Upper lobe of left lung (tissue), 6 donors: ENCODE results near the gene EML4. TPM values are rescaled to one million over a fixed set of nuclear protein-coding genes. Genes with fewer than 3 reads are reported as not detected.

Experiments
- ATAC-seq, 2 donors: fragments of 200-7000 bp; cut with Tn5 transposase; one replicate each; pipeline ENCODE4 v1.9.1; 2022; ENCODE audit warnings: mild to moderate bottlenecking in 2 of 2, moderate library complexity in 2 of 2; ENCODE audit not compliant: low FRiP score in 2 of 2
- DNase-seq, 2 donors: peaks; one replicate each; pipeline ENCODE4 v3.0.0-alpha.2; 2019 to 2020
- H3K27ac ChIP-seq, 4 donors: fragments of 200-600 bp; sonication (generic); one replicate each; pipeline ENCODE4 v1.5.1; 2016 to 2019
- H3K27me3 ChIP-seq, 4 donors: fragments of 200-600 bp; sonication (generic); one replicate each; pipeline ENCODE4 v1.5.1; 2017 to 2019
- H3K36me3 ChIP-seq, 4 donors: fragments of 200-600 bp; sonication (generic); one replicate each; pipeline ENCODE4 v1.5.1; 2016 to 2019
- H3K4me1 ChIP-seq, 4 donors: fragments of 200-600 bp; sonication (generic); one replicate each; pipeline ENCODE4 v1.5.1; 2018 to 2019
- H3K4me3 ChIP-seq, 4 donors: fragments of 200-600 bp; sonication (generic); one replicate each; pipeline ENCODE4 v1.5.1; 2017 to 2019; ENCODE audit warnings: mild to moderate bottlenecking in 2 of 4, moderate library complexity in 1 of 4
- H3K9me3 ChIP-seq, 4 donors: fragments of 200-600 bp; sonication (generic); one replicate each; pipeline ENCODE4 v1.5.1; 2018 to 2019
- EP300 ChIP-seq, 4 donors: sonication (generic); formaldehyde crosslinking; IDR thresholded peaks; one replicate each; pipeline ENCODE4 v1.5.1; 2017; ENCODE audit warnings: antibody characterized with exemption in 4 of 4, control low read depth in 2 of 4
- POLR2A ChIP-seq, 4 donors: fragments of 450-650 bp; IDR thresholded peaks; one replicate each; pipeline ENCODE4 v1.5.1; 2016 to 2017; ENCODE audit warnings: antibody characterized with exemption in 4 of 4, mild to moderate bottlenecking in 2 of 4
- POLR2AphosphoS5 ChIP-seq, 2 donors: sonication (generic); formaldehyde crosslinking; IDR thresholded peaks; one replicate each; pipeline ENCODE4 v1.5.1; 2017; ENCODE audit warnings: antibody characterized with exemption in 2 of 2
- WGBS, 2 donors: methylation state at CpG; one replicate each; pipeline ENCODE4 v1.1.5; 2017 to 2018; 5-methylcytosine and 5-hydroxymethylcytosine counted together
- total RNA-seq, 6 donors: library from RNA; depleted of rRNA in 4 of 6; stranded (reverse); fragments of >200 nt in 4 of 6; gene quantifications; one replicate each; pipeline versions ENCODE4 v1.1.0 to v1.2.1, GENCODE V29; 2016 to 2021
- TF ChIP-seq, protein P1 (sequence below), 6 experiments: fragments of 450-650 bp in 4 of 6; fragments of 200-600 bp in 2 of 6; sonication (generic) in 2 of 6; IDR thresholded peaks; one replicate each; pipeline ENCODE4 v1.5.1; 2016 to 2019; ENCODE audit warnings: antibody characterized with exemption in 6 of 6
- donor health status: DM: no; HTN: no; CAD: no; lungs with moderate emphysema.
- donor health status: DM: no; HTN: yes; CAD: no; lungs with severe emphysema.

The EML4 gene
- total RNA-seq, 6 donors from 2014 or later: 42.7 to 96.9 (median 62.0) TPM

DNA sequence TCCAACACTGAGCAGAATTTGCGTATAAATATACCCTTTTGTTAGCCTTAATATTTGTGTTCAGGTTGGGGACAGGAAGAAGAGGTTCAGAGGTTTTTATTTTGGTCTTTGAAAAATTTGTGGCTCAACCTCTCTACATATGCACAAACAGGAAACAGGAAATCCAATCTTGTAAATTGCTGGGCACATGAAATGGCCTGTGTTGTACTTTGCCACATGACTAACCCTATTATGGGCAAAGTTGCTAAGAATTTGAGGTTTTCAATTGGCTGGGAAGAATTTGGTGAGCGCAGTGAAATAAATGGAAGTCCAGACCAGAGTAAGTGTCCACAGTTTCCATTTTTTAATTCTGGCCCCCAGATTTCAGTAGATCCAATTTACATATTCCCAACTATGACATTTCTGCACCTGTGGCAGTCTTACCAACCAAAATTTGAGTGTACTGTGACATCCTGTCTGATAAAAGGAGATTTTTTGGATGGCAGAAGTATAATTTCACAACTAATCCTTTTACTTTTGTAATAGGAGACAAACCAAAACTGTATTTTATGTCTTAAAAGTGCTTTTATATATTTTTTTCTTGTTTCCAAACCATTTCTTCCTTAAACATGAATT, 128.3 kb downstream of the EML4 start:
- Histone ChIP-seq H3K4me1 (peaks cover 0 to 6% (median 2%) of the 10 kb centered on the region in 4 donors), H3K4me3 (no peak overlapping the region), H3K27ac (no peak overlapping the region), H3K27me3 (no peaks in the 10 kb centered on the region), H3K36me3 (peaks cover 3 to 52% (median 15%) of the 10 kb centered on the region in 4 donors), H3K9me3 (no peaks in the 10 kb centered on the region)
- 77 to 81% methylated on average over 2 of the region's 2 CpGs for WGBS, 2 donors
- TF ChIP-seq, protein P1, sequence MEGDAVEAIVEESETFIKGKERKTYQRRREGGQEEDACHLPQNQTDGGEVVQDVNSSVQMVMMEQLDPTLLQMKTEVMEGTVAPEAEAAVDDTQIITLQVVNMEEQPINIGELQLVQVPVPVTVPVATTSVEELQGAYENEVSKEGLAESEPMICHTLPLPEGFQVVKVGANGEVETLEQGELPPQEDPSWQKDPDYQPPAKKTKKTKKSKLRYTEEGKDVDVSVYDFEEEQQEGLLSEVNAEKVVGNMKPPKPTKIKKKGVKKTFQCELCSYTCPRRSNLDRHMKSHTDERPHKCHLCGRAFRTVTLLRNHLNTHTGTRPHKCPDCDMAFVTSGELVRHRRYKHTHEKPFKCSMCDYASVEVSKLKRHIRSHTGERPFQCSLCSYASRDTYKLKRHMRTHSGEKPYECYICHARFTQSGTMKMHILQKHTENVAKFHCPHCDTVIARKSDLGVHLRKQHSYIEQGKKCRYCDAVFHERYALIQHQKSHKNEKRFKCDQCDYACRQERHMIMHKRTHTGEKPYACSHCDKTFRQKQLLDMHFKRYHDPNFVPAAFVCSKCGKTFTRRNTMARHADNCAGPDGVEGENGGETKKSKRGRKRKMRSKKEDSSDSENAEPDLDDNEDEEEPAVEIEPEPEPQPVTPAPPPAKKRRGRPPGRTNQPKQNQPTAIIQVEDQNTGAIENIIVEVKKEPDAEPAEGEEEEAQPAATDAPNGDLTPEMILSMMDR (IDR thresholded peaks at IDR 0.05): no peak
- TF ChIP-seq EP300 (IDR thresholded peaks at IDR 0.05): no peak
- no peak for TF ChIP-seq POLR2AphosphoS5 (IDR thresholded peaks at IDR 0.05)
- TF ChIP-seq POLR2A (IDR thresholded peaks at IDR 0.05): no peak
- no peak for DNase-seq
- ATAC-seq: no peak

DNA sequence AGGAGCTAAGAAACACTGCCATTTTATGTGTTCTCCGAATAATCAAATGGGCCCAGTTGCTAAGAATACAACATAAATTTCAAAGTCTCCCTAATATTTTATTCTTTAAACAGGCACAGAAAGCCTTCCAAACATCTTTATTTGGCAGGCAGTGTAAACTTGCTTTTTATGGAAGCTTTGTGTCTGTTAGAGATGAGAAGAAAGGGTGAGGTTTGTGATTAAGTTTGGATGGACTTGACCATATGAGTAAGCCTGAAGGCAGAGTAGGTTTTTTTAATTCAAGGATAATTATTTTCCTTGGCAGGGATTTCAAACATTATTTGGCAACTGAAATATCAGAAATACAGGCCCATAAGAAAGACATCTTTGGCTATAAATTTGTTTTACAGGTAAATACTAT, 129.0 kb downstream of the EML4 start:
- H3K27me3 ChIP-seq: no peaks in the 10 kb centered on the region
- H3K4me3 ChIP-seq: no peak overlapping the region
- WGBS, 2 donors: 44 to 94% methylated on average over 1 of the region's 1 CpG

DNA sequence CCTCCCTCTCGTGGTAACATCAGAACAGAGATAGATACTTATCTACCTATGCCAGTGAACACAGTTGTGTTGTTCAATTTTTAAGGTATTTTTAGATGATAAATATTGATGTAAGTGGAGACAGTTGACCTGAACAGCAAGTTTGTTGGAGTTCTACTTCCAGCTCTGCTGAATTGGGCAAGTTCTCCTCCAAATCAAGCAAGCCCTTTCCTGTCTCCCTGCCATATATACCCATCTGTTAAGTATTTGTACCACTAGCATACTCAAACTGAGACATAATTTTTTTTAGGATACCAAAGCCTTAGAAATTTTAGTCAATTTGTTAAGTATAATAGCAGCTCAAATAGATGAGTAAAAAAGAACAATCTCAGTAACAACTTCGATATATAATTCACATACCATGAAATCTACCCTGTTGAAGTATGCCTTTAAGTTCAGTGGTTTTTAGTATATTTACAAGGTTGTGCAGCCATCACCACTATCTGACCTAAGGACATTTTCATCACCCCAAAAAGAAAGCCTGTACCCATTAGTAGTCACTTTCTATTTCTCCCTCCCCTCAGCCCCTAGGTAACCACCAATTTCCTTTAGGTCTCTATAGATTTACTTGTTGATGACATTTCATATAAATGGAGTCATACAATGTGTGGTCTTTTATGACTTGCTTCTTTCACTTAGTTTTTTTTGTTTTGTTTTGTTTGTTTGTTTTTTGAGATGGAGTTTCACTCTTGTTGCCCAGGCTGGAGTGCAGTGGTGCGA, 130.0 kb downstream of the EML4 start:
- H3K36me3 ChIP-seq: peaks cover 3 to 59% (median 28%) of the 10 kb centered on the region in 4 donors
- no peak for DNase-seq
- 90 to 93% methylated on average over 3 of the region's 3 CpGs for WGBS, 2 donors
- no peaks in the 10 kb centered on the region for H3K9me3 ChIP-seq
- no peak for TF ChIP-seq EP300 (IDR thresholded peaks at IDR 0.05)
- no peak for TF ChIP-seq POLR2A (IDR thresholded peaks at IDR 0.05)
- no peak for TF ChIP-seq POLR2AphosphoS5 (IDR thresholded peaks at IDR 0.05)
- TF ChIP-seq, protein P1 (IDR thresholded peaks at IDR 0.05): no peak
- no peak for ATAC-seq
- H3K4me1 ChIP-seq: peaks cover 0 to 6% (median 2%) of the 10 kb centered on the region in 4 donors
- no peak overlapping the region for H3K27ac ChIP-seq
- no peaks in the 10 kb centered on the region for H3K27me3 ChIP-seq
- H3K4me3 ChIP-seq: no peak overlapping the region

More for the DNA sequence above, 129.0 kb downstream of the EML4 start:
- ATAC-seq (no peak), DNase-seq (no peak)
- Histone ChIP-seq H3K9me3 (no peaks in the 10 kb centered on the region), H3K4me1 (peaks cover 0 to 6% (median 2%) of the 10 kb centered on the region in 4 donors), H3K36me3 (peaks cover 3 to 52% (median 18%) of the 10 kb centered on the region in 4 donors), H3K27ac (no peak overlapping the region)
- TF ChIP-seq, protein P1 (IDR thresholded peaks at IDR 0.05): no peak
- TF ChIP-seq POLR2A (IDR thresholded peaks at IDR 0.05) (no peak), EP300 (IDR thresholded peaks at IDR 0.05) (no peak), POLR2AphosphoS5 (IDR thresholded peaks at IDR 0.05) (no peak)

GRCh38 chr2:42300527-42300926, 131.4 kb downstream of the EML4 start:
- DNase-seq (no peak), ATAC-seq (no peak)
- Histone ChIP-seq H3K4me3 (no peak overlapping the region), H3K4me1 (peaks cover 0 to 6% (median 2%) of the 10 kb centered on the region in 4 donors), H3K36me3 (peaks cover 3 to 64% (median 31%) of the 10 kb centered on the region in 4 donors), H3K27me3 (no peaks in the 10 kb centered on the region), H3K9me3 (no peaks in the 10 kb centered on the region), H3K27ac (no peak overlapping the region)
- 84 to 95% methylated on average over 2 of the region's 2 CpGs for WGBS, 2 donors
- TF ChIP-seq POLR2A (IDR thresholded peaks at IDR 0.05): no peak
- TF ChIP-seq EP300 (IDR thresholded peaks at IDR 0.05): no peak
- TF ChIP-seq, protein P1 (IDR thresholded peaks at IDR 0.05): no peak
- no peak for TF ChIP-seq POLR2AphosphoS5 (IDR thresholded peaks at IDR 0.05)
